ENCODE results near the gene ASCC1.
"Not testable (repeated sequence)": the region's sequence is repeated elsewhere in the genome, so short reads cannot be mapped to it uniquely, and the experiment has no call there.

Gene ASCC1

DNA sequence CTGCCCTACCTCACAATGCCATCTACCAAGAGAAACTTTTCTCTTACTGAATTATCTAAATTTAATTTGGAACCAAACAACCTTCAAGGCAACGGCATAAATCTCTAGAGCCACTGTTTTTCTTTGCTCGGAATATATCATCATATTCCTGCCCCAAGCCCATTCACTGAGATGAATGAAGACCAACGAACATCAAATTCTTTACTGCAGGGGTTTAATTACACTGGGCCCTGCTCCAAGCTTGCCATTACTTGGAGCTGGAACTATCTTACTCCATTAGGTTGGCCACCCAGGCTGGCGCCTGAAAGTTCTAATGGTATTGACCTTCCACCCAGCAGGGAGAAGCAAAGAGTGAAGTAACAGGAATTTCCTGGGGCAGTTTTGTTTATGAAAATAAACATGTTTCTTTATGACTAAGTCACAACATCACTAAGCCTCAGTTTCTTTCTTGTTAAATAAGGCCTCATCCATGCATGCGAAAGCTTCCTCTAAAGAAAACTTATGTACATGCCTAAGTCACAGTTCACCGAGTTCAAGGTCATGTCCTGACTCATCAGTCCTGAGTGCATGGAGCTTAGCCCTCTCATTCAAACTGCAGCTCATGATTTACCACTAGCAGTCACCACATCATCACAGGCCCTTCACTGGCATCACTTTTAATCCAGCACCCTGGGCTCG, 42.3 kb downstream of the ASCC1 start:
- no peak for DNase-seq (ENCODE audit: low read depth in 2 of 2, low spot score in 1 of 2)

GRCh38 chr10:72173262-72173618, 42.8 kb downstream of the ASCC1 start:
- no peak for DNase-seq (ENCODE audit: low read depth in 2 of 2, low spot score in 1 of 2)

DNA sequence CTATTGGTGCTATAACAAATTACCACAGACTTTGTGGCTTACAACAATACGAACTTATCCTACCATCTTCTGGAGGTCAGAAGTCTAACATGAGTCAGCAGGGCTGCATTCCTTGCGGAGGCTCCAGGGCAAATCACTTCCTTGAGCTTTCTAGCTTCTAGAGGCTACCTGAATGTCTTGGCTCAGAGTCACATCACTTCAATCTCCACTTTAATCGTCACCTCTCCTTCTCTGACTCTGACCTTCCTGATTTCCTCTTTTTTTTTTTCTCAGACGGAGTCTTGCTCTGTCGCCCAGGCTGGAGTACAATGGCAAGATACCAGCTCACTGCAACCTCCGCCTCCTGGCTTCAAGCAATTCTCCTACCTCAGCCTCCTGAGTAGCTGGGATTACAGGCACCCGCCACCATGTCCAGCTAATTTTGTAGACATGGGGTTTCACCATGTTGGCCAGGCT, 44.9 kb downstream of the ASCC1 start:
- DNase-seq (ENCODE audit: low read depth in 2 of 2, low spot score in 1 of 2): no peak

DNA sequence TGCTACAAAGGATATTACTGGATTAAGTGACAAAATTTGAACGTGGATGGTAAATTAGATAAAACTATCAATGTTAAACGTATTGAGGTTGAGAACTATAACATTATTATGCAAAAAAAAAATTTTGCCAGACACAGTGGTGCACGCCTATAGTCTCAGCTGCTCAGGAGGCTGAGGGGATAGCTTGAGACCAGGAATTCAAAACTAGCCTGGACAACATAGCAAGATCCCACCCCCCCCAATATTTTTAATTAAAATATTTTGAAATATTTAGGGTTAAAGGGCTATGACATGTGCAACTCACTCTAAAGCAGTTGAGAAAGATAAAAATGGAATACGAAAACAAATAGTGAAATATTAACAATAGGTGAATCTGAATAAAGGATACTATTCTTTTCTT, 45.3 kb downstream of the ASCC1 start:
- no peak for DNase-seq (ENCODE audit: low read depth in 2 of 2, low spot score in 1 of 2)

GRCh38 chr10:72170263-72170662, 45.8 kb downstream of the ASCC1 start:
- no peak for DNase-seq (ENCODE audit: low read depth in 2 of 2, low spot score in 1 of 2)

GRCh38 chr10:72167118-72167517, 49.0 kb downstream of the ASCC1 start:
- DNase-seq (ENCODE audit: low read depth in 2 of 2, low spot score in 1 of 2): no peak

GRCh38 chr10:72164617-72165016, 51.5 kb downstream of the ASCC1 start:
- no peak for DNase-seq (ENCODE audit: low read depth in 2 of 2, low spot score in 1 of 2)

DNA sequence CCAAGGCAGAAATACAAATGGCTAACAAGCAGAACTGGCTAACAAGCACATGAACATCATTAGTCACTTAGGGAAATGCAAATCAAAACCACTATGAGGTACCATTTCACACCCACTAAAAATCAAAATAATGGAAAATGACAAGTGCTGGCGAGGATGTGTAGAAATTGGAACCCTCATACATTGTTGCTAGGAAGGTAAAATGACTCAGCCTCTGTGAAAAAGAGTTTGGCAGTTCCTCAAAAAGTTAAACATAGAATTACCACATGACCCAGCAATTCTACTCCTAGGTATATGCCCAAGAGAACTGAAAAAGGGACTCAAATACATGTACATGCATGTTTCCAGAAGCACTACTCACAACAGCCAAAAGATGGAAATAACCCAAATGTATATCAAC, 53.1 kb downstream of the ASCC1 start:
- no peak for DNase-seq (ENCODE audit: low read depth in 2 of 2, low spot score in 1 of 2)

DNA sequence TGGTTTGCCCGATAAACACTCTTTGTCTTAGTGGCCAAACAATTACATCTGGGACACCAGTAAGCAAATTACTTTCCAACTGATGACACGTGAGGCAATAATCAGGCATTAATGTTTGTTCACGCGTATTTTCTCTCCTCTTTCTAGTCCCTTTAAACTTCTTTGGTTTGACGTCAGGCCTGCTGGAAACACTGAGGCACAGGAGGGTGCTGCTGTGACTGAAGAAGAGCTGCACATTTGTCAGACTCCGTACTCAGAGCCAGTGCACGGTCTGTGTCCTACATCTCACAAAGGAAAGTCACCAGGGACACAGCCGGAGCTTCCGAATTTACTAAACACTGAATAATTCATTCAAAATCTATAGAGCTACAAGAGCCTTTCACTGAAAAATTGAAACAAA, 57.9 kb downstream of the ASCC1 start:
- no peak for DNase-seq (ENCODE audit: low read depth in 2 of 2, low spot score in 1 of 2)

DNA sequence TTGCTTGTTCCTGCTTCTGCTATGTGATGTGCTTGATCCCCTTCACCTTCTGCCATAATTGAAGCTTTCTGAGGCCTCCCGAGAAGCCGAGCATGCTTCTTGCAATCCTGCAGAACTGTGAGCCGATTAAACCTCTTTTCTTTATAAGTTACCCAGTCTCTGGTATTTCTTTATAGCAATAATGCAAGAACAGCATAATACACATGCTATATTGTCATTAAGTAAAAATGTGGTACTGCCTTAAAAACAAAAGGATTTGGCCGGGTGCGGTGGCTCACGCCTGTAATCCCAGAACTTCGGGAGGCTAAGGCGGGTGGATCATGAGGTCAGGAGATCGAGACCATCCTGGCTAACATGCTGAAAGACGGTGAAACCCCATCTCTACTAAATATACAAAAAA, 59.9 kb downstream of the ASCC1 start:
- DNase-seq (ENCODE audit: low read depth in 2 of 2, low spot score in 1 of 2): no peak

GRCh38 chr10:72152286-72152685, 63.8 kb downstream of the ASCC1 start:
- DNase-seq (ENCODE audit: low read depth in 2 of 2, low spot score in 1 of 2): no peak

- not testable (repeated sequence) for DNase-seq (ENCODE audit: low read depth in 2 of 2, low spot score in 1 of 2)
These were observed 65.2 kb downstream of the ASCC1 start for GRCh38 chr10:72150746-72151478.

DNA sequence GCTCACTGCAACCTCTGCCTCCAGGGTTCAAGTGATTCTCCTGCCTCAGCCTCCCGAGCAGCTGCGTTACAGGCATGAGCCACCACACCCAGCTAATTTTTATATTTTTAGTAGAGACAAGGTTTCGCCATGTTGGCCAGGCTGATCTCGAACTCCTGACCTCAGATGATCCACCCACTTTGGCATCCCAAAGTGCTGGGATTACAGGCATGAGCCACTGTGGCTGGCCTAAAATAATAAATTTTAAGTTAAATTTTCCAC, 68.8 kb downstream of the ASCC1 start:
- not testable (repeated sequence) for DNase-seq (ENCODE audit: low read depth in 2 of 2, low spot score in 1 of 2)

GRCh38 chr10:72146559-72147323, 69.3 kb downstream of the ASCC1 start:
- no peak for DNase-seq (ENCODE audit: low read depth in 2 of 2, low spot score in 1 of 2)

DNA sequence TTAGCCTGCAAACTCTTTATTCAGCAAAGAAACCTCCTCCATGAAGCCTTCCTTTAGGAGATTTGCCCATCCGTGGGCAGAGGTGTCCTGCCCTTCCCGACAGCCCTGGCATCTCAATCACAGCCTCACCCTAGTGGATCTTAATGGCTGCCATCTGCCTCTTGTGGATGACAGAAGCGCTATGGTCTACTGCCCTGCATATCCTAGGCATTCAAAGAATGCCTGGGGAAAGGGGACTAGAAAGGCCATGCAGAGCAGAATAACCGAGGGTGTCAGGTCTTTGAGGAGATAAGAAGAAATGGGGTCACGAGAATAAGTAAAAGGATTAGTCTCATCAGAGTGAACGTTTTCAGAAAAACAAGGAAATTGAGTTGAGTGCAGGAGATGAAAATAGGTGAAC, 70.0 kb downstream of the ASCC1 start:
- DNase-seq (ENCODE audit: low read depth in 2 of 2, low spot score in 1 of 2): no peak

DNA sequence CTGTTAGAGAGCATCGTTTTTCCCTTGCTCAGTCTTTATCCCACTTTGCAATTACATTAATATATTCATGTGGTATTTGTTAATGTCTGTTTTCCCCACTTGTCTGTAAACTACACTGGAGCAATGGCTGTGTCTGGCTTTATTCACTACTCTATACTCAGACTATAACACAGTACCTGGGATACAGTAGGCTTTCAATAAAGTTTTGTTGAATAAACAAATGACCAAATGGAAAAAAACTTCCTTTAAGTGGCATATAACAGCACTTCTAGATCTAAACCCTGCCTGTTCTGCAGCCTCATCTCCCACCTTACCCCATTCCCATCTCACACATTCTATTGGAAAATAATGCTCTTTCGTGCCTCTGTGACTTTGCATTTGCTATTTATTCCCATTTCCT, 70.4 kb downstream of the ASCC1 start:
- DNase-seq (ENCODE audit: low read depth in 2 of 2, low spot score in 1 of 2): no peak

- no peak for DNase-seq (ENCODE audit: low read depth in 2 of 2, low spot score in 1 of 2)
These were observed 75.2 kb downstream of the ASCC1 start for GRCh38 chr10:72140850-72141249.

GRCh38 chr10:72140174-72140573, 75.9 kb downstream of the ASCC1 start:
- DNase-seq (ENCODE audit: low read depth in 2 of 2, low spot score in 1 of 2): no peak

DNA sequence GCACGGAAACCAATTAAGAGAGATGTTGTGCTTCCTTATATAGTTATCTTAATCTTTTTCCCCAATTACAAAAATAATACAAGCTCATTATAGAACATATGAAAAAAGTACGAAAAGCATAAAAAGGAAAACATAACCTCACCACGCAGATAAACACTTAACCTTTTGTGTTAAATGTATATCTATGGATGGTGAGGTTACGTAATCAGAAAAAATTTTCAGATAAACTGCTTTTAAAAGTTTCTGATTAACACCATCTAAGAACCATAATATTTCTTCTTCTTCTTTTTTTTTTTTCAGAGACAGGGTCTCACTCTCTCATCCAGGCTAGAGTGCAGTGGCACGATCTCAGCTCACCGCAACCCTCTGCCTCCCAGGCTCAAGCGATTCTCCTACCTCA, 78.5 kb downstream of the ASCC1 start:
- no peak for DNase-seq (ENCODE audit: low read depth in 2 of 2, low spot score in 1 of 2)

GRCh38 chr10:72136225-72136624, 79.9 kb downstream of the ASCC1 start:
- not testable (repeated sequence) for DNase-seq (ENCODE audit: low read depth in 2 of 2, low spot score in 1 of 2)

DNA sequence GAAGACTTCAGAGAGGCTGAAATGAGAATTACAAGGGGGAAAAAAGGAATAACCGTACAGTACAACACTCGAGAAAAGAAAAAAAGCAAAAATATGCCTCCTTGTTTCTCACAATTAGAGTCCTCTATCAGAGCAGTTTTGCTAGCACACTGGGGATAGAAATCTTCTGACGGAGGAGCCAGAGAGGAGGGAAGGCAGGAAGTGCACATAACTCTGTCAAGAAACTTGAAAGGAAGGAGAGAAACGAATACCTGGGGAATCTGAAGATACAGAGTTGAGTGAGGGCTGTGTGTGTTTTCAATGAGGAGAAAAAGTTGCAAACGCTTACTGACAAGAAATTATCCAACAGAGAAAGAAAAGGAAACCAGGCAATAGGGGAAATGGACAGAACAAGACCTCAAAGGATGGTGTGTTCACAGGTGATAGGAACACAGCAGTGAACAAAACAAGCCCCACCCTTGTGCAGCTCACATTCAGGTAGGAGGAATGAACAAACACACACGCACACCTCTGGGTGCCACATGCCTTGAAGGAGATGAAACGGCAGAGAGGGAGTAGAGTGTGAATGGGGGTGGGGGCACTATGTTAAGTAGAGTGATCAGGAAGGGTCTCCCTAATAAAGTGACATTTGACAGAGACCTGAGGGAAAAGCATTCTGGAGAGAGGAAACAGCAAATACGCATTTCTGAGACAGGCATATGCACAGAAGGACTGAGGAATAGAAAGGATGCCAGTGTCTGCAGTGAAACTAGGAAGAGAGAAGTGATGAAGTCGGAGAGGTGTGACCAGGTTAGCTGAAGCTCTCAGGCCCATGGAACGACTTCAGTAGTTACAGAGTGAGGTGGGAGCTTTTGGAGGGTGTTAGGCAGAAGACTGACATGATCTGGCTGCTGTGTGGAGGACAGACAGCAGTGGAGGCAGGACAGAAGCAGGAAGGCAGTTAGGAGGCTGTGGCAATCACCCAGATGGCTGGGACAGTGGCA, 81.0 kb downstream of the ASCC1 start:
- no peak for DNase-seq (ENCODE audit: low read depth in 2 of 2, low spot score in 1 of 2)
